Mucosa of gallbladder (tissue), 1 donor: ENCODE results near the gene B4GALT3. TPM values are rescaled to one million over a fixed set of nuclear protein-coding genes. Genes with fewer than 3 reads are reported as not detected.

Source experiments
- DNase-seq: peaks from one replicate; pipeline ENCODE4 v3.0.0-alpha.2; 2020; ENCODE audit warnings: low spot score
- total RNA-seq: library from RNA; stranded (reverse); gene quantifications from one replicate; pipeline ENCODE4 v1.2.1, GENCODE V29; 2021
- donor health status: DM: no; HTN: no; CAD: no.

Gene B4GALT3
- total RNA-seq, 1 donor from 2014 or later: 36.4 TPM

DNA sequence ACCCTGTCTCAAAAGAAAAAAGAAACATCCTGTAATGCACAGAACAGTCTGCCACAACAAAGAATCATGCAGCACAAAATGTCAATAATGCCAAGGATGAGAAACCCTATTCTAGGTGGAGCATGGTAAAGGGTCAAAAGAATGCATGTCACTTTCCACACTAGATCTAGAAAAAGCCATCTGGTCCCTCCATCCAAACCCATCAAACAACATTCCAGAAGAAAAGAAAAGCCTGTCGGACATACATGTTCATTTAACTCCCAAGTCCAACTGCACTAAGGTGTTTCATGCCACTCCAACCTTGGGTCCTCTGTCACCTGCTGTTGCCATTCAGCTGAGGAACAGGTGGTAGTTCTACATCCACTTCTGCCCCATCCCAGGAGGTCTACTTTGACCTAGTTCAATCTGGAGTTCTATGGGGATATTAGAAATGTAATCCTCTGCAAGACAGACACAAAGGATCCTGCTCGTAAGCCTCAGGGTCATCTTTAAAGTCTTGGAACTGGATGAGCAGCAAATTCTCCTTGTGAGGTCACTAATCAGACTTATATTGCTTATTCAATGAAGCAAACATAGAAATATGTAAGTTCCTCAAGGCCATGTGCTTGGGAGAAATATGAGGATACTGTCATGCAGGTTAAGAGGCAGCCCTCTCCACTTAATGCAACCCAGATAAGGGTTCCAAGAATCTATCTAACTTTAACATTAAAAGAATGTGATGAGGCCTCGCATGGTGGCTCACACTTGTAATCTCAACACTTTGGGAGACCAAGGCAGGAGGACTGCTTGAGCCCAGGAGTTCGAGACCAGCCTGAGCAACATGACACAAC is 48.5 kb downstream of the B4GALT3 start:
- DNase-seq: no peak

- no peak for DNase-seq
Measured at GRCh38 chr1:161127649-161128048, 49.7 kb downstream of the B4GALT3 start.

DNA sequence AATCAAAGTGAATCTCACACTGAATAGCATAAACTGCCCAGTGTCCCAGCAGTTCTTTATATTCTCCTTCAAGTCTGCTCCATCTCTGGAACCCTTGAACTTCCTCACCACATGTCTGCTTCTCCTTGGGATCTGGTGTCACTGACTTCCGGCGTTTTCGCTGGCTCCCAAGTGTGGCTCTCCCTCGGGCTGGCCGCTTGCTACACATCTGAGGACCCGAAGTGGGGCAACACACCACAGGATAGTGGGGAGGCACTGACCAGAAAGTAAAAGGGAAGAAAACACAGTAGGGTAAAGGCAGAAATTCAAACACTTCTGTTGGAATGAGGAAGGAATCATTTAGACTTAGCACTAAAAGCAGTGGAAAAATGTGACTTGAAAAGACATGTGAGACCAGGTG is 54.3 kb downstream of the B4GALT3 start:
- no peak for DNase-seq

GRCh38 chr1:161121834-161122233 is 55.5 kb downstream of the B4GALT3 start:
- no peak for DNase-seq

Other genes starting within 250 kb of the B4GALT3 start
- not detected for gene ITLN2, start 222.7 kb downstream of the B4GALT3 start, total RNA-seq
- gene F11R, start 156.4 kb downstream of the B4GALT3 start, total RNA-seq: 173 TPM
- 70.9 TPM for gene TSTD1, start 138.5 kb downstream of the B4GALT3 start, total RNA-seq
- 58.8 TPM for gene USF1, start 131.5 kb downstream of the B4GALT3 start, total RNA-seq
- gene ARHGAP30, start 107.6 kb downstream of the B4GALT3 start, total RNA-seq: 16.2 TPM
- gene NECTIN4, start 87.9 kb downstream of the B4GALT3 start, total RNA-seq: 20.3 TPM
- gene KLHDC9, start 79.1 kb downstream of the B4GALT3 start, total RNA-seq: 14.3 TPM
- gene PFDN2, start 59.5 kb downstream of the B4GALT3 start, total RNA-seq: 35.4 TPM
- gene NIT1, start 59.4 kb downstream of the B4GALT3 start, total RNA-seq: 67.6 TPM
- 38.7 TPM for gene DEDD, start 44.8 kb downstream of the B4GALT3 start, total RNA-seq
- gene UFC1, start 23.5 kb downstream of the B4GALT3 start, total RNA-seq: 114 TPM
- gene USP21, start 18.0 kb downstream of the B4GALT3 start, total RNA-seq: 42.4 TPM
- 25.6 TPM for gene PPOX, start 11.1 kb downstream of the B4GALT3 start, total RNA-seq
- gene ADAMTS4, start 21.5 kb upstream of the B4GALT3 start, total RNA-seq: 7.3 TPM
- gene NDUFS2, start 24.9 kb upstream of the B4GALT3 start, total RNA-seq: 82.5 TPM
- gene FCER1G, start 37.8 kb upstream of the B4GALT3 start, total RNA-seq: 31.5 TPM
- 5.1 TPM for gene APOA2, start 46.1 kb upstream of the B4GALT3 start, total RNA-seq
- gene TOMM40L, start 48.6 kb upstream of the B4GALT3 start, total RNA-seq: 15.1 TPM
- not detected for gene NR1I3, start 60.7 kb upstream of the B4GALT3 start, total RNA-seq
- 17.7 TPM for gene PCP4L1, start 81.2 kb upstream of the B4GALT3 start, total RNA-seq
- 9.0 TPM for gene MPZ, start 132.5 kb upstream of the B4GALT3 start, total RNA-seq
- 203 TPM for gene SDHC, start 136.9 kb upstream of the B4GALT3 start, total RNA-seq
- not detected for gene CFAP126, start 190.4 kb upstream of the B4GALT3 start, total RNA-seq